Right lobe of liver (tissue), 4 donors: ENCODE results near the gene ADPRHL1.

Experiments used
- POLR2A ChIP-seq: fragments of 450-650 bp; IDR thresholded peaks from one replicate; pipeline ENCODE4 v1.6.1; 2017; ENCODE audit warnings: antibody characterized with exemption, mild to moderate bottlenecking
- TF ChIP-seq, protein P1 (sequence below), 4 donors: fragments of 200-600 bp in 3 of 4; fragments of 450-650 bp in 1 of 4; IDR thresholded peaks; one replicate each; pipeline versions ENCODE4 v1.5.1 to v1.8.0; 2016 to 2022; ENCODE audit warnings: antibody characterized with exemption in 4 of 4, mild to moderate bottlenecking in 2 of 4
- donor health status: DM: no; HTN: no; CAD: no.
- donor health status: DM: no; HTN: no; CAD: no.
- donor health status: DM: no; HTN: yes; CAD: no.

DNA sequence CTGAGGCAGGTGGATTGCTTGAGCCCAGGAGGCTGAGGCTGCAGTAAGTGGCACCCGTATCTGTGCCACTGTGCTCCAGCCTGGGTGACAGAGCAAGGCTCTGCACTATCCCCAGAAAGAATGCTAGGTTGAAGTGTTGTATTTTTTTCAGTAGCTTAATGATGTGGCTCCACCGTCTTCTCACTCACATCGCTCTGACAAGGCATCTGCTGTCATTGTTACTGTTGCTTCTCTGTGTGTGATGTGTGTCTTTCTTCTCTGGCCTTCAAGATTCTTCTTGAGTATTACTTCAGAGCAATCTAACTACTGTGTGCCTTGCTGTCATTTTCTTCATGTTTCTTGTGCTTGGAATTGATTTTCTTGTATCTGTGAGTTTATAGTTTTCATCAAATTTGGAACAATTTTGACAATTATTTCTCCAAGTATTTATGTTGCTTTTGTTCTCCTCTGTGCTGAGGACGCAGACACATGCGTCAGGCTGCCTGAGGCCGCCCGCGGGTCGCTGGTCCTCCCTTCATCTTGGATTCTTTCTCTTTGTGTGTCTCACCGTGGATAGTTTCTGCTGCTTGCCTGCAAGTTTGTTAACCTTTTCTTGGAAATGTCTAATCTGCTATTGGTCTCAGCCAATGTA, 10.8 kb downstream of the ADPRHL1 start:
- TF ChIP-seq, protein P1, sequence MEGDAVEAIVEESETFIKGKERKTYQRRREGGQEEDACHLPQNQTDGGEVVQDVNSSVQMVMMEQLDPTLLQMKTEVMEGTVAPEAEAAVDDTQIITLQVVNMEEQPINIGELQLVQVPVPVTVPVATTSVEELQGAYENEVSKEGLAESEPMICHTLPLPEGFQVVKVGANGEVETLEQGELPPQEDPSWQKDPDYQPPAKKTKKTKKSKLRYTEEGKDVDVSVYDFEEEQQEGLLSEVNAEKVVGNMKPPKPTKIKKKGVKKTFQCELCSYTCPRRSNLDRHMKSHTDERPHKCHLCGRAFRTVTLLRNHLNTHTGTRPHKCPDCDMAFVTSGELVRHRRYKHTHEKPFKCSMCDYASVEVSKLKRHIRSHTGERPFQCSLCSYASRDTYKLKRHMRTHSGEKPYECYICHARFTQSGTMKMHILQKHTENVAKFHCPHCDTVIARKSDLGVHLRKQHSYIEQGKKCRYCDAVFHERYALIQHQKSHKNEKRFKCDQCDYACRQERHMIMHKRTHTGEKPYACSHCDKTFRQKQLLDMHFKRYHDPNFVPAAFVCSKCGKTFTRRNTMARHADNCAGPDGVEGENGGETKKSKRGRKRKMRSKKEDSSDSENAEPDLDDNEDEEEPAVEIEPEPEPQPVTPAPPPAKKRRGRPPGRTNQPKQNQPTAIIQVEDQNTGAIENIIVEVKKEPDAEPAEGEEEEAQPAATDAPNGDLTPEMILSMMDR (IDR thresholded peaks at IDR 0.05): no peak
- TF ChIP-seq POLR2A: no peak
